H1 (cell line): ENCODE measurements around the gene HACD4. TPM values are rescaled to one million over a fixed set of nuclear protein-coding genes. Genes with fewer than 3 reads are reported as not detected.

Experiments
- CTCF ChIA-PET: fragments of 300-600 bp; sonication (Branson Sonifier 250); formaldehyde crosslinking; loops from one replicate; lab custom pipeline; 2021; ENCODE audit not compliant: partially characterized antibody; lab: Charles Lee
- POLR2A ChIA-PET: fragments of 300-600 bp; sonication (Branson Sonifier 250); formaldehyde crosslinking; loops from one replicate; lab custom pipeline; 2021; ENCODE audit warnings: inconsistent platforms; ENCODE audit not compliant: partially characterized antibody; lab: Charles Lee
- DNase-seq, 2 experiments: peaks; one replicate each; pipeline versions ENCODE4 v3.0.0 to v3.0.0-alpha.2; 2010 to 2022; ENCODE audit warnings: low spot score in 2 of 2, low read depth in 1 of 2, mixed read lengths in 1 of 2
- FAIRE-seq: peaks from 2 replicates; lab custom pipeline; 2011; peaks lifted over from hg19 to GRCh38; lab: Jason Lieb, UNC
- H2AFZ ChIP-seq: 2 replicates; pipeline ENCODE4 v1.8.1; 2012; ENCODE audit warnings: low read length, inconsistent platforms
- H2AK5ac ChIP-seq: 2 replicates; pipeline ENCODE4 v1.6.1; 2013; ENCODE audit warnings: low read depth, low read length
- H2BK120ac ChIP-seq: replicated peaks from 2 replicates; pipeline ENCODE3; 2013; ENCODE audit warnings: low read depth, low read length, inconsistent platforms
- H2BK12ac ChIP-seq: 2 replicates; pipeline ENCODE4 v1.6.1; 2013; ENCODE audit warnings: low read depth, low read length
- H2BK15ac ChIP-seq: 2 replicates; pipeline ENCODE4 v1.6.1; 2013; ENCODE audit warnings: low read length
- H2BK20ac ChIP-seq: 2 replicates; pipeline ENCODE4 v1.6.1; 2013; ENCODE audit warnings: low read length
- H2BK5ac ChIP-seq: 2 replicates; pipeline ENCODE4 v1.6.1; 2013; ENCODE audit warnings: low read depth, low read length
- H3K14ac ChIP-seq: 2 replicates; pipeline ENCODE4 v1.6.1; 2013; ENCODE audit warnings: inconsistent platforms; ENCODE audit not compliant: insufficient read length
- H3K18ac ChIP-seq: 2 replicates; pipeline ENCODE4 v1.6.1; 2013; ENCODE audit warnings: low read length; ENCODE audit errors: extremely low read depth
- H3K23ac ChIP-seq: 2 replicates; pipeline ENCODE4 v1.6.1; 2013; ENCODE audit warnings: inconsistent platforms; ENCODE audit not compliant: insufficient read length
- H3K23me2 ChIP-seq: 2 replicates; pipeline ENCODE4 v1.6.1; 2013; ENCODE audit warnings: low read depth, low read length
- H3K27ac ChIP-seq: 2 replicates; pipeline ENCODE4 v1.6.1; 2011; ENCODE audit warnings: low read depth, low read length, inconsistent platforms
- H3K27me3 ChIP-seq, 4 experiments: replicated peaks in 1 of 4; 1 replicate in 1 of 4; 2 replicates in 3 of 4; pipeline versions ENCODE4 v1.6.1 to v1.8.1; 2011 to 2013; ENCODE audit warnings: low read length in 3 of 4, mild to moderate bottlenecking in 3 of 4, inconsistent platforms in 2 of 4, mixed read lengths in 2 of 4, moderate library complexity in 1 of 4; ENCODE audit not compliant: control insufficient read depth in 3 of 4, insufficient read depth in 3 of 4; ENCODE audit errors: extremely low read depth in 1 of 4
- H3K36me3 ChIP-seq, 4 experiments: 2 replicates each; pipeline versions ENCODE4 v1.6.1 to v1.8.1; 2011 to 2013; ENCODE audit warnings: mild to moderate bottlenecking in 4 of 4, low read length in 3 of 4, moderate library complexity in 2 of 4, control low read depth in 1 of 4, inconsistent platforms in 1 of 4; ENCODE audit not compliant: insufficient read depth in 4 of 4, control insufficient read depth in 2 of 4
- H3K4ac ChIP-seq: replicated peaks from 2 replicates; pipeline ENCODE3; 2013; ENCODE audit warnings: low read length, low read depth, mixed read lengths, inconsistent platforms; ENCODE audit not compliant: insufficient read length
- H3K4me1 ChIP-seq, 4 experiments: replicated peaks in 1 of 4; 1 replicate in 1 of 4; 2 replicates in 3 of 4; pipeline versions ENCODE4 v1.6.1 to v1.8.1; 2011 to 2013; ENCODE audit warnings: low read length in 3 of 4, inconsistent platforms in 2 of 4, mixed read lengths in 1 of 4; ENCODE audit not compliant: insufficient read depth in 4 of 4, control insufficient read depth in 3 of 4
- H3K4me2 ChIP-seq, 2 experiments: 2 replicates each; pipeline versions ENCODE4 v1.6.1 to v1.8.1; 2011 to 2013; ENCODE audit warnings: low read depth in 2 of 2, low read length in 2 of 2, control low read depth in 1 of 2, inconsistent platforms in 1 of 2, mild to moderate bottlenecking in 1 of 2; ENCODE audit not compliant: insufficient read depth in 1 of 2
- H3K4me3 ChIP-seq, 4 experiments: fragments of 200-600, 300-600 bp in 1 of 4; sonication (generic), shearing (Covaris generic), sonication (Bioruptor Twin) in 1 of 4; 2 replicates each; pipeline versions ENCODE4 v1.5.1 to v1.8.1; 2011 to 2016; ENCODE audit warnings: low read length in 4 of 4, low read depth in 3 of 4, control low read depth in 2 of 4, inconsistent platforms in 2 of 4, mild to moderate bottlenecking in 2 of 4, mixed read lengths in 1 of 4, moderate library complexity in 1 of 4; ENCODE audit not compliant: insufficient read depth in 2 of 4; ENCODE audit errors: extremely low read depth in 1 of 4
- H3K56ac ChIP-seq: replicated peaks from 2 replicates; pipeline ENCODE3; 2013; ENCODE audit warnings: low read depth, mild to moderate bottlenecking, mixed read lengths, low read length, inconsistent platforms; ENCODE audit not compliant: insufficient read length
- H3K79me1 ChIP-seq: 2 replicates; pipeline ENCODE4 v1.6.1; 2013; ENCODE audit warnings: low read depth, low read length, control low read depth
- H3K79me2 ChIP-seq, 2 experiments: 2 replicates each; pipeline versions ENCODE4 v1.6.1 to v1.8.1; 2012 to 2013; ENCODE audit warnings: low read length in 2 of 2, mild to moderate bottlenecking in 2 of 2, inconsistent platforms in 1 of 2; ENCODE audit not compliant: insufficient read depth in 2 of 2, control insufficient read depth in 1 of 2
- H3K9ac ChIP-seq, 4 experiments: replicated peaks in 1 of 4; 1 replicate in 1 of 4; 2 replicates in 3 of 4; pipeline versions ENCODE4 v1.6.1 to v1.8.1; 2011 to 2013; ENCODE audit warnings: low read depth in 3 of 4, low read length in 3 of 4, control low read depth in 2 of 4, mild to moderate bottlenecking in 2 of 4, moderate library complexity in 2 of 4, inconsistent platforms in 1 of 4; ENCODE audit errors: extremely low read depth in 1 of 4
- H3K9me3 ChIP-seq, 2 experiments: 2 replicates each; pipeline versions ENCODE4 v1.6.1 to v1.8.1; 2012 to 2013; ENCODE audit warnings: mild to moderate bottlenecking in 2 of 2, moderate library complexity in 2 of 2, control low read depth in 1 of 2, inconsistent platforms in 1 of 2, low read depth in 1 of 2, low read length in 1 of 2, mixed read lengths in 1 of 2; ENCODE audit not compliant: insufficient read depth in 2 of 2
- H4K20me1 ChIP-seq, 2 experiments: replicated peaks in 1 of 2; 2 replicates each; pipeline versions ENCODE3 to v1.8.1; 2011 to 2013; ENCODE audit warnings: inconsistent platforms in 2 of 2, low read length in 2 of 2, mild to moderate bottlenecking in 1 of 2; ENCODE audit not compliant: insufficient read depth in 2 of 2, control insufficient read depth in 1 of 2
- H4K5ac ChIP-seq: 2 replicates; pipeline ENCODE4 v1.6.1; 2013; ENCODE audit warnings: low read length, low read depth, mixed read lengths, inconsistent platforms; ENCODE audit not compliant: insufficient read length
- H4K8ac ChIP-seq: 2 replicates; pipeline ENCODE4 v1.8.0; 2013; ENCODE audit warnings: mild to moderate bottlenecking, moderate library complexity, low read length, inconsistent platforms; ENCODE audit not compliant: insufficient read depth; ENCODE audit errors: extremely low read depth
- H4K91ac ChIP-seq: replicated peaks from 2 replicates; pipeline ENCODE3; 2013; ENCODE audit warnings: low read length, mixed read lengths, inconsistent platforms; ENCODE audit not compliant: insufficient read length
- CTCF ChIP-seq, 3 experiments: IDR thresholded peaks; 1 replicate in 2 of 3; 2 replicates in 1 of 3; pipeline versions ENCODE4 v1.5.1 to v1.6.1; 2011; ENCODE audit warnings: low read length in 3 of 3, mild to moderate bottlenecking in 3 of 3, inconsistent platforms in 2 of 3, low read depth in 1 of 3, moderate library complexity in 1 of 3; ENCODE audit not compliant: insufficient read depth in 1 of 3; ENCODE audit errors: control extremely low read depth in 1 of 3
- MAFK ChIP-seq: IDR thresholded peaks from 2 replicates; pipeline ENCODE4 v1.6.1; 2012; ENCODE audit warnings: low read depth, mild to moderate bottlenecking, improper control_type of control experiment, low read length
- NRF1 ChIP-seq: IDR thresholded peaks from 2 replicates; pipeline ENCODE4 v1.6.1; 2011; ENCODE audit warnings: mild to moderate bottlenecking, low read depth, low read length, improper control_type of control experiment
- RAD21 ChIP-seq, 2 experiments: IDR thresholded peaks in 1 of 2; conservative IDR thresholded peaks in 1 of 2; 2 replicates each; pipeline ENCODE4 v1.6.1; 2011; ENCODE audit warnings: low read depth in 2 of 2, low read length in 2 of 2, improper control_type of control experiment in 1 of 2, inconsistent platforms in 1 of 2, mild to moderate bottlenecking in 1 of 2, moderate library complexity in 1 of 2
- WGBS, 2 experiments: shearing (Covaris generic) in 1 of 2; methylation state at CpG; one replicate each; pipeline versions ENCODE4 v1.1.6 to v1.1.7; 2013 to 2015; ENCODE audit warnings: low lambda C conversion rate in 2 of 2, mixed read lengths in 2 of 2, inconsistent platforms in 1 of 2, low coverage in 1 of 2, missing lambda C conversion rate in 1 of 2; ENCODE audit not compliant: insufficient replicate concordance in 2 of 2, insufficient coverage in 1 of 2, insufficient read length in 1 of 2; ENCODE audit errors: extremely low coverage in 1 of 2, missing lambda C conversion rate in 1 of 2; 5-methylcytosine and 5-hydroxymethylcytosine counted together
- polyA plus RNA-seq, 7 experiments: library from polyadenylated mRNA; depleted of rRNA in 3 of 7; stranded (reverse) in 5 of 7; unstranded in 2 of 7; fragments of >200 nt in 5 of 7; fragments of 200-250 nt in 2 of 7; gene quantifications; 1 replicate in 5 of 7; 2 replicates in 1 of 7; 4 replicates in 1 of 7; pipeline versions ENCODE4 v1.2.1 to v1.2.3, GENCODE V29; 2011 to 2013; ENCODE audit warnings: missing spikeins in 2 of 7, mixed read lengths in 2 of 7
- total RNA-seq: library from RNA; stranded (reverse); fragmentation: NEBNext Ultra II Directional; extraction: Animal tissue kit (Norgen Biotek cat#: 25700); gene quantifications from 2 replicates; pipeline ENCODE4 v1.2.1, GENCODE V29; 2021

Gene HACD4
- total and polyA plus RNA-seq, 2 of the 8 experiments (the other 6 are each of a cell fraction or from before 2014, with no cell fraction given) = 0.65 to 0.86 TPM

GRCh38 chr9:21015129-21015815, 16.2 kb downstream of the HACD4 start:
- Histone ChIP-seq H2BK12ac (no peak overlapping the region), H3K23me2 (no peaks in the 10 kb centered on the region), H2AFZ (no peak overlapping the region), H3K4me3 (no peak overlapping the region), H3K79me2 (no peaks in the 10 kb centered on the region), H4K91ac (no peak overlapping the region), H4K5ac (no peak overlapping the region), H3K27me3 (no peaks in the 10 kb centered on the region), H2AK5ac (no peak overlapping the region), H3K4me2 (no peak overlapping the region), H3K79me1 (no peaks in the 10 kb centered on the region), H4K20me1 (no peaks in the 10 kb centered on the region), H3K27ac (no peak overlapping the region), H3K23ac (no peak overlapping the region), H3K4ac (no peak overlapping the region), H3K14ac (no peak overlapping the region), H2BK120ac (no peak overlapping the region), H3K9me3 (no peaks in the 10 kb centered on the region), H3K56ac (no peak overlapping the region), H2BK20ac (no peak overlapping the region), H3K9ac (no peak overlapping the region), H3K4me1 (peaks cover 0 to 7% (median 2%) of the 10 kb centered on the region in 4 experiments; a peak in 3 of 7 replicates), H3K18ac (no peak overlapping the region), H3K36me3 (no peaks in the 10 kb centered on the region), H2BK5ac (no peak overlapping the region), H2BK15ac (no peak overlapping the region), H4K8ac (no peak overlapping the region)
- CTCF ChIA-PET = no interaction called here
- TF ChIP-seq RAD21 (IDR thresholded peaks at IDR 0.05 in 1 of 2, conservative IDR thresholded peaks at IDR 0.05 in 1 of 2; ENCODE audit: low read depth in 2 of 2, low read length in 2 of 2) (peak in 1 of 2 experiments; percentile 11; a peak in 2 of 4 replicates), MAFK (0 out of 2 replicates have a peak, but pooled peaks have one; percentile 15), NRF1 (no peak), CTCF (IDR thresholded peaks at IDR 0.05; ENCODE audit: control extremely low read depth in 1 of 3, insufficient read depth in 1 of 3, low read depth in 1 of 3, low read length in 3 of 3) (no peak)
- POLR2A ChIA-PET = interaction anchor here (1.3 kb wide), 2 partner anchors 12 to 18 kb away, joined by 3 read pairs; no protein-coding TSS in a partner anchor
- DNase-seq (no peak), FAIRE-seq (peak; percentile 66)
- 61% methylated on average over 5 of the region's 5 CpGs; no CpG with 5 or more reads in 1 of the 2 experiments for WGBS, 2 experiments
